K562 (cell line): ENCODE measurements around the gene KCNQ5. TPM values are rescaled to one million over a fixed set of nuclear protein-coding genes. Genes with fewer than 3 reads are reported as not detected.

Experiments used
- ATAC-seq: fragments of 200-7000 bp; cut with Tn5 transposase; 3 replicates; pipeline ENCODE4 v1.9.1; 2020; ENCODE audit warnings: moderate library complexity
- BruUV-seq: library from RNA; stranded (reverse); fragments of 400-500 nt; replicated peaks from 2 replicates; lab custom pipeline; 2021; lab: Mats Ljungman, UMichigan
- CTCF ChIA-PET: fragments of 300-600 bp; formaldehyde crosslinking; extraction: SDS; loops from one replicate; lab custom pipeline; 2021; ENCODE audit warnings: low intra/inter-chr PET ratio; lab: Yijun Ruan, JAX
- POLR2A ChIA-PET: fragments of 300-600, 350-650 bp; sonication (Branson Sonifier 250); formaldehyde crosslinking; extraction: SDS; loops from one replicate; lab custom pipeline; 2021; ENCODE audit warnings: antibody characterized with exemption, inconsistent platforms; lab: Yijun Ruan, JAX
- DNase-seq, 4 experiments: peaks; one replicate each; pipeline versions ENCODE4 v3.0.0 to v3.0.0-alpha.2; 2011 to 2018; ENCODE audit warnings: low spot score in 3 of 4, mixed read lengths in 3 of 4; ENCODE audit errors: extremely low read depth in 1 of 4
- FAIRE-seq: peaks from 2 replicates; lab custom pipeline; 2011; peaks lifted over from hg19 to GRCh38; lab: Jason Lieb, UNC
- H2AFZ ChIP-seq: 2 replicates; pipeline ENCODE4 v1.6.0; 2011; ENCODE audit warnings: low read depth, low read length, control low read depth, inconsistent platforms
- H3K27ac ChIP-seq: fragments of 200-600 bp; 3 replicates; pipeline ENCODE4 v1.8.0; 2011; ENCODE audit warnings: low read depth, mild to moderate bottlenecking, control low read depth, inconsistent platforms, low read length, moderate library complexity, mixed read lengths; ENCODE audit errors: extremely low read depth
- H3K27me3 ChIP-seq, 2 experiments: fragments of 300-600 bp in 1 of 2; 2 replicates in 1 of 2; 3 replicates in 1 of 2; pipeline versions ENCODE4 v1.6.0 to v1.8.0; 2011; ENCODE audit warnings: inconsistent platforms in 2 of 2, low read length in 2 of 2, mild to moderate bottlenecking in 1 of 2, mixed read lengths in 1 of 2, moderate library complexity in 1 of 2; ENCODE audit not compliant: control insufficient read depth in 2 of 2, insufficient read depth in 2 of 2
- H3K36me3 ChIP-seq: fragments of 300-600 bp; 3 replicates; pipeline ENCODE4 v1.8.0; 2011; ENCODE audit warnings: mild to moderate bottlenecking, low read length, inconsistent platforms; ENCODE audit not compliant: control insufficient read depth, insufficient read depth
- H3K4me1 ChIP-seq, 2 experiments: fragments of 200-600 bp in 1 of 2; replicated peaks in 1 of 2; 2 replicates in 1 of 2; 3 replicates in 1 of 2; pipeline versions ENCODE4 v1.5.1 to v1.8.0; 2011; ENCODE audit warnings: inconsistent platforms in 2 of 2, low read length in 2 of 2, mild to moderate bottlenecking in 1 of 2, mixed read lengths in 1 of 2, moderate library complexity in 1 of 2; ENCODE audit not compliant: control insufficient read depth in 2 of 2, insufficient read depth in 2 of 2
- H3K4me2 ChIP-seq: 2 replicates; pipeline ENCODE4 v1.6.1; 2011; ENCODE audit warnings: low read length, control low read depth, inconsistent platforms, mixed read lengths; ENCODE audit not compliant: insufficient read depth
- H3K4me3 ChIP-seq: fragments of 200-600 bp; sonication (generic), shearing (Covaris generic); 2 replicates; pipeline ENCODE4 v1.5.1; 2016; ENCODE audit warnings: control low read depth, inconsistent platforms
- H3K79me2 ChIP-seq: fragments of 200-600 bp; 3 replicates; pipeline ENCODE4 v1.8.0; 2011; ENCODE audit warnings: low read length, inconsistent platforms; ENCODE audit not compliant: control insufficient read depth, insufficient read depth
- H3K9ac ChIP-seq, 2 experiments: 2 replicates each; pipeline versions ENCODE4 v1.6.0 to v1.6.1; 2011; ENCODE audit warnings: low read depth in 2 of 2, low read length in 2 of 2, control low read depth in 1 of 2, inconsistent platforms in 1 of 2, mild to moderate bottlenecking in 1 of 2, mixed read lengths in 1 of 2; ENCODE audit not compliant: insufficient read depth in 1 of 2
- H3K9me1 ChIP-seq: one replicate; pipeline ENCODE4 v1.6.0; 2011; ENCODE audit warnings: inconsistent platforms, mild to moderate bottlenecking, low read length, moderate library complexity; ENCODE audit not compliant: control insufficient read depth, insufficient read depth
- H3K9me3 ChIP-seq: replicated peaks from 2 replicates; pipeline ENCODE4 v1.5.1; 2011; ENCODE audit warnings: low read depth, low read length, inconsistent platforms; ENCODE audit not compliant: control insufficient read depth, insufficient read depth
- H4K20me1 ChIP-seq: replicated peaks from 2 replicates; pipeline ENCODE4 v1.6.1; 2011; ENCODE audit warnings: low read length, inconsistent platforms, mixed read lengths; ENCODE audit not compliant: control insufficient read depth, insufficient read depth
- BACH1 ChIP-seq: fragments of 200-800 bp; sonication (Bioruptor generic); IDR thresholded peaks from 2 replicates; pipeline ENCODE4 v1.6.1; 2016; ENCODE audit warnings: missing genetic modification characterization, missing compliant biosample characterization
- MEIS2 ChIP-seq: fragments of 450-650 bp; IDR thresholded peaks from 2 replicates; pipeline ENCODE4 v1.6.1; 2014; ENCODE audit warnings: mild to moderate bottlenecking; ENCODE audit not compliant: partially characterized antibody
- NEUROD1 ChIP-seq: fragments of 150-350 bp; IDR thresholded peaks from 2 replicates; pipeline ENCODE4 v1.6.1; 2014; ENCODE audit warnings: borderline replicate concordance, low read length, low read depth; ENCODE audit not compliant: partially characterized antibody
- NFE2L1 ChIP-seq: fragments of 450-650 bp; IDR thresholded peaks from 2 replicates; pipeline ENCODE4 v1.6.1; 2016; ENCODE audit warnings: missing genetic modification characterization, low read depth, mild to moderate bottlenecking, missing compliant biosample characterization, moderate library complexity, borderline replicate concordance
- POLR3A ChIP-seq: IDR thresholded peaks from 2 replicates; pipeline ENCODE4 v1.6.1; 2011; ENCODE audit warnings: borderline replicate concordance, mild to moderate bottlenecking, moderate library complexity; ENCODE audit not compliant: insufficient read length, insufficient read depth; ENCODE audit errors: extremely low read depth
- RBM14 ChIP-seq: fragments of 200-400 bp; formaldehyde crosslinking; IDR thresholded peaks from 2 replicates; pipeline ENCODE4 v1.6.1; 2018; ENCODE audit warnings: low read depth, mild to moderate bottlenecking, low read length, moderate library complexity, borderline replicate concordance; ENCODE audit not compliant: insufficient read depth
- SMARCB1 ChIP-seq: IDR thresholded peaks from 2 replicates; pipeline ENCODE4 v1.6.1; 2011; ENCODE audit warnings: improper control_type of control experiment, low read depth; ENCODE audit not compliant: insufficient read length
- TAF9B ChIP-seq: fragments of 450-650 bp; IDR thresholded peaks from 2 replicates; pipeline ENCODE4 v1.6.1; 2018; ENCODE audit warnings: mild to moderate bottlenecking; ENCODE audit not compliant: partially characterized antibody
- TCF15 ChIP-seq: fragments of 250-450 bp; sonication (Bioruptor Pico); IDR thresholded peaks from 2 replicates; pipeline ENCODE4 v1.8.0; 2022; ENCODE audit warnings: moderate library complexity, mild to moderate bottlenecking, inconsistent platforms
- in situ Hi-C: fragments of 300-500 bp; cut with MboI; formaldehyde crosslinking; loops from 4 replicates; pipeline ENCODE4 v1.15.0; 2018; ENCODE audit warnings: inconsistent platforms, mixed read lengths
- intact Hi-C: fragments of 100-400 bp; cut with micrococcal nuclease; formaldehyde crosslinking; loops from 2 replicates; pipeline ENCODE4 v1.14.2; 2022
- polyA plus RNA-seq, 8 experiments: library from polyadenylated mRNA; depleted of rRNA in 4 of 8; stranded (reverse) in 5 of 8; unstranded in 3 of 8; fragments of >200 nt; fragmentation: Nextera tagmentation in 2 of 8; fragmentation: Illumina TruSeq in 1 of 8; extraction: Ambion mirVana in 2 of 8; extraction: Trizol in 1 of 8; gene quantifications; 2 replicates each; pipeline versions ENCODE4 v1.2.1 to v1.2.3, GENCODE V29; 2011 to 2014; ENCODE audit warnings: inconsistent platforms in 1 of 8, missing spikeins in 1 of 8
- total RNA-seq, 7 experiments: library from RNA; depleted of rRNA in 6 of 7; stranded (reverse); fragments of >200 nt in 6 of 7; fragmentation: Illumina TruSeq in 2 of 7; extraction: Trizol in 2 of 7; gene quantifications; 2 replicates each; pipeline versions ENCODE4 v1.2.1 to v1.2.3, GENCODE V29; 2011 to 2021; ENCODE audit warnings: low replicate concordance in 1 of 7
- TF ChIP-seq, protein P1 (sequence below): fragments of 250-450 bp; sonication (Bioruptor Pico); IDR thresholded peaks from 2 replicates; pipeline ENCODE4 v1.6.1; 2021; ENCODE audit warnings: mild to moderate bottlenecking

The KCNQ5 gene
- total and polyA plus RNA-seq, 9 of the 15 experiments (the other 6 are each of a cell fraction or from before 2014, with no cell fraction given): 0.31 to 5.9 (median 2.6) TPM

DNA sequence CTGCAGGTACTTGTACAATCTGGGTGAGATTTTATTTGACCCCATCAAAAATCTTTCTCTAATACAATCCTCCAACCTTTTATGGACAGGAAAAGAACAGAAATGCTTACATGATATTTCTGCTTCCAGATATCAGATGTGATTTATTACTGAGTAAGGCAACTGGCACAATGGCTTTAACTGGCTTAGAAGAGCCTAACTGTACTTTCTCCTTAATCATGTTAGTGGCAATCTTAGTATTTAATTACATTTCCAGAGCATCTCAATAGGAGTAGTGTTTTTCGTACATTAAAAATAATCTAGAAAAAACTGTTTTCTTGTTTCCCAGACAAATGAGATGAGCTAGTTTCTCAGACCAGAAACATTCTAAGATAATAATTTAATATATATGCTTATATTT is 251.6 kb downstream of the KCNQ5 start (continued):
- TF ChIP-seq POLR3A (no peak), RBM14 (no peak), SMARCB1 (no peak)

GRCh38 chr6:72876256-72876655 is 254.4 kb downstream of the KCNQ5 start:
- Histone ChIP-seq H3K9ac (no peak overlapping the region), H3K4me1 (no peaks in the 10 kb centered on the region), H3K27ac (no peak overlapping the region), H3K27me3 (no peaks in the 10 kb centered on the region), H3K9me3 (no peaks in the 10 kb centered on the region), H3K4me2 (no peak overlapping the region), H3K79me2 (no peaks in the 10 kb centered on the region), H3K4me3 (no peak overlapping the region), H3K36me3 (no peaks in the 10 kb centered on the region), H3K9me1 (no peaks in the 10 kb centered on the region), H4K20me1 (no peaks in the 10 kb centered on the region), H2AFZ (no peak overlapping the region)
- in situ Hi-C loops (no loop called here), intact Hi-C loops (no loop called here)
- TF ChIP-seq TCF15 (CRISPR knock-in tag): no peak
- TF ChIP-seq, protein P1, sequence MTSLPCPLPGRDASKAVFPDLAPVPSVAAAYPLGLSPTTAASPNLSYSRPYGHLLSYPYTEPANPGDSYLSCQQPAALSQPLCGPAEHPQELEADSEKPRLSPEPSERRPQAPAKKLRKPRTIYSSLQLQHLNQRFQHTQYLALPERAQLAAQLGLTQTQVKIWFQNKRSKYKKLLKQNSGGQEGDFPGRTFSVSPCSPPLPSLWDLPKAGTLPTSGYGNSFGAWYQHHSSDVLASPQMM (CRISPR knock-in tag): no peak
- TF ChIP-seq NFE2L1 (tag): no peak
- TF ChIP-seq MEIS2: no peak
- TF ChIP-seq BACH1: no peak
- TF ChIP-seq NEUROD1: no peak
- TF ChIP-seq TAF9B: no peak
- no peak for ATAC-seq
- ChIA-PET POLR2A (no interaction called here), CTCF (no interaction called here)
- DNase-seq: no peak
- no peak for FAIRE-seq
- no TSS peak for BruUV-seq
